CD14-positive monocyte (primary cell): ENCODE results near the gene OR5H14. TPM values are rescaled to one million over a fixed set of nuclear protein-coding genes. Genes with fewer than 3 reads are reported as not detected.
"Not testable (repeated sequence)": the region's sequence is repeated elsewhere in the genome, so short reads cannot be mapped to it uniquely, and the experiment has no call there.

ENCODE experiments used
- DNase-seq, 3 donors: peaks; one replicate each; pipeline ENCODE4 v3.0.0-alpha.2; 2011 to 2022
- H2AFZ ChIP-seq: 2 replicates; pipeline ENCODE4 v1.6.0; 2012; ENCODE audit warnings: mild to moderate bottlenecking, low read depth, low read length, inconsistent platforms; ENCODE audit not compliant: insufficient read depth, poor library complexity, severe bottlenecking
- H3K27ac ChIP-seq, 2 donors: 1 replicate in 1 of 2; 2 replicates in 1 of 2; pipeline ENCODE4 v1.5.1; 2012 to 2013; ENCODE audit warnings: low read length in 2 of 2, control low read depth in 1 of 2, inconsistent platforms in 1 of 2, low read depth in 1 of 2, mild to moderate bottlenecking in 1 of 2
- H3K27me3 ChIP-seq, 2 donors: one replicate each; pipeline versions ENCODE4 v1.6.0 to v1.6.1; 2011 to 2013; ENCODE audit warnings: low read length in 2 of 2; ENCODE audit not compliant: control insufficient read depth in 2 of 2, insufficient read depth in 2 of 2
- H3K36me3 ChIP-seq, 2 donors: replicated peaks in 1 of 2; 1 replicate in 1 of 2; 2 replicates in 1 of 2; pipeline versions ENCODE4 v1.5.1 to v1.6.1; 2012 to 2013; ENCODE audit warnings: low read length in 2 of 2, control low read depth in 1 of 2, inconsistent platforms in 1 of 2, mild to moderate bottlenecking in 1 of 2; ENCODE audit not compliant: insufficient read depth in 2 of 2, control insufficient read depth in 1 of 2
- H3K4me1 ChIP-seq, 2 donors: 1 replicate in 1 of 2; 2 replicates in 1 of 2; pipeline versions ENCODE4 v1.5.1 to v1.6.1; 2012 to 2013; ENCODE audit warnings: low read length in 2 of 2, control low read depth in 1 of 2, inconsistent platforms in 1 of 2, mild to moderate bottlenecking in 1 of 2, moderate library complexity in 1 of 2; ENCODE audit not compliant: insufficient read depth in 2 of 2, control insufficient read depth in 1 of 2
- H3K4me2 ChIP-seq: replicated peaks from 2 replicates; pipeline ENCODE3; 2012; ENCODE audit warnings: low read length, moderate library complexity, mild to moderate bottlenecking; ENCODE audit not compliant: poor library complexity, severe bottlenecking; ENCODE audit errors: extremely low read depth
- H3K4me3 ChIP-seq, 3 experiments: fragments of 200-600 bp in 1 of 3; sonication (generic) in 1 of 3; replicated peaks in 1 of 3; 1 replicate in 2 of 3; 2 replicates in 1 of 3; pipeline ENCODE4 v1.5.1; 2011 to 2013; ENCODE audit warnings: low read length in 3 of 3, mild to moderate bottlenecking in 3 of 3, control low read depth in 2 of 3, low read depth in 2 of 3, inconsistent platforms in 1 of 3, moderate library complexity in 1 of 3
- H3K79me2 ChIP-seq: 2 replicates; pipeline ENCODE4 v1.6.0; 2012; ENCODE audit warnings: mild to moderate bottlenecking, control low read depth, inconsistent platforms, low read length, moderate library complexity; ENCODE audit not compliant: insufficient read depth
- H3K9ac ChIP-seq: 2 replicates; pipeline ENCODE4 v1.6.0; 2017; ENCODE audit warnings: low read length, mild to moderate bottlenecking; ENCODE audit not compliant: insufficient read depth, poor library complexity, severe bottlenecking
- H3K9me3 ChIP-seq, 2 donors: replicated peaks in 1 of 2; 1 replicate in 1 of 2; 2 replicates in 1 of 2; pipeline versions ENCODE4 v1.5.1 to v1.6.1; 2012 to 2013; ENCODE audit warnings: low read length in 2 of 2, control low read depth in 1 of 2; ENCODE audit not compliant: control insufficient read depth in 1 of 2, insufficient read depth in 1 of 2
- H4K20me1 ChIP-seq: 2 replicates; pipeline ENCODE4 v1.6.0; 2012; ENCODE audit warnings: mild to moderate bottlenecking, low read length, control low read depth, moderate library complexity; ENCODE audit not compliant: insufficient read depth
- H3K27ac Mint-ChIP-seq, 7 donors: one replicate each; pipeline ENCODE4 v1.8.0; 2020; ENCODE audit warnings: mild to moderate bottlenecking in 7 of 7, mixed read lengths in 7 of 7, moderate library complexity in 6 of 7, inconsistent platforms in 2 of 7
- H3K27me3 Mint-ChIP-seq, 3 donors: one replicate each; pipeline ENCODE4 v1.8.0; 2021 to 2022; ENCODE audit warnings: low read depth in 3 of 3, mild to moderate bottlenecking in 3 of 3, mixed read lengths in 3 of 3, moderate library complexity in 3 of 3, inconsistent platforms in 1 of 3
- H3K36me3 Mint-ChIP-seq, 2 donors: one replicate each; pipeline ENCODE4 v1.8.0; 2020; ENCODE audit warnings: mixed read lengths in 2 of 2, inconsistent platforms in 1 of 2, mild to moderate bottlenecking in 1 of 2
- H3K4me1 Mint-ChIP-seq: one replicate; pipeline ENCODE4 v1.8.0; 2020; ENCODE audit warnings: mild to moderate bottlenecking, mixed read lengths
- H3K4me3 Mint-ChIP-seq, 2 donors: one replicate each; pipeline ENCODE4 v1.8.0; 2020; ENCODE audit warnings: mild to moderate bottlenecking in 2 of 2, mixed read lengths in 2 of 2, moderate library complexity in 1 of 2
- H3K9me3 Mint-ChIP-seq, 7 donors: one replicate each; pipeline ENCODE4 v1.8.0; 2020 to 2022; ENCODE audit warnings: mixed read lengths in 7 of 7, mild to moderate bottlenecking in 6 of 7, moderate library complexity in 6 of 7, inconsistent platforms in 2 of 7
- CTCF ChIP-seq: fragments of 200-600 bp; IDR thresholded peaks from one replicate; pipeline ENCODE4 v1.8.0; 2022; ENCODE audit warnings: antibody characterized with exemption, mild to moderate bottlenecking
- WGBS: methylation state at CpG from one replicate; pipeline ENCODE4 v1.1.5; 2013; ENCODE audit warnings: missing lambda C conversion rate; ENCODE audit not compliant: insufficient coverage; 5-methylcytosine and 5-hydroxymethylcytosine counted together
- intact Hi-C, 2 donors: fragments of 100-400 bp; cut with micrococcal nuclease; formaldehyde crosslinking; loops; one replicate each; pipeline versions ENCODE4 v1.15.0 to v1.15.1; 2023
- polyA plus RNA-seq, 3 donors: library from polyadenylated mRNA; depleted of rRNA in 1 of 3; unstranded in 2 of 3; stranded (reverse) in 1 of 3; fragments of 300-500 nt in 2 of 3; fragments of >200 nt in 1 of 3; fragmentation: Illumina TruSeq in 2 of 3; gene quantifications; 1 replicate in 2 of 3; 2 replicates in 1 of 3; pipeline ENCODE4 v1.2.3, GENCODE V29; 2012 to 2021

Gene OR5H14
- polyA plus RNA-seq, 3 donors, result not detected

DNA sequence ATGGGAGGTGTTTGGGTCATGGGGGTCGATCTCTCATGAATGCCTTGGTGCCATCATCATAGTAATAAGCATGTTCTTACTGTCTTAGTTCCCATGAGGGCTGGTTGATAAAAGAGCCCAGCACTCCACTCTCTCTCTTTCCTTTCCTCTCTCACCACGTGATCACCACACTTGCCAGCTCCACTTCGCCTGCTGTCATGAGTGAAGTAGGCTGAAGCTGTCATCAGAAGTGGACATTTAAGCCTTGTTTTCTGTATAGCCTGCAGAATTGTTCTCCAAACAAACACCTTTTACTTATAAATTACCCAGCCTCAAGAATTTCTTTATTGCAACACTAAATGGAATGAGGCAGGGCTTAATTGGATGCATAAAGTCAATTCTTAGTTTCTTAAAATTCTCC lies 10.6 kb upstream of the OR5H14 start:
- no peak for TF ChIP-seq CTCF
- no peaks in the 10 kb centered on the region for H3K4me1 ChIP-seq
- no peaks in the 10 kb centered on the region for H3K79me2 ChIP-seq
- WGBS, result no CpG with 5 or more reads among the region's 3 CpGs
- H3K27ac ChIP-seq, result no peak overlapping the region
- no peak overlapping the region for H3K4me3 Mint-ChIP-seq
- no peak overlapping the region for H3K27ac Mint-ChIP-seq
- H3K4me3 ChIP-seq, result no peak overlapping the region
- peaks cover 0 to 2% (median 0%) of the 10 kb centered on the region in 3 donors for H3K27me3 Mint-ChIP-seq
- no peaks in the 10 kb centered on the region for H3K36me3 Mint-ChIP-seq
- no peaks in the 10 kb centered on the region for H3K4me1 Mint-ChIP-seq
- H3K9me3 Mint-ChIP-seq, result peaks cover 0 to 4% (median 1%) of the 10 kb centered on the region in 7 donors
- H3K9me3 ChIP-seq, result no peaks in the 10 kb centered on the region
- DNase-seq, result no peak
- intact Hi-C loops, result no loop called here
- no peaks in the 10 kb centered on the region for H3K27me3 ChIP-seq
- no peaks in the 10 kb centered on the region for H4K20me1 ChIP-seq
- H3K36me3 ChIP-seq, result no peaks in the 10 kb centered on the region
- H3K9ac ChIP-seq, result no peak overlapping the region
- no peak overlapping the region for H2AFZ ChIP-seq
- H3K4me2 ChIP-seq, result no peak overlapping the region

GRCh38 chr3:98137826-98138557 lies 9.3 kb upstream of the OR5H14 start:
- H3K4me3 ChIP-seq, H3K79me2 ChIP-seq, H3K9me3 ChIP-seq, H3K4me3 Mint-ChIP-seq, H4K20me1 ChIP-seq, DNase-seq, H3K36me3 ChIP-seq, H3K27me3 ChIP-seq, H3K9ac ChIP-seq, H3K4me1 ChIP-seq, intact Hi-C loops, H3K4me2 ChIP-seq, H3K36me3 Mint-ChIP-seq, H2AFZ ChIP-seq, H3K27ac ChIP-seq, H3K4me1 Mint-ChIP-seq, H3K27me3 Mint-ChIP-seq, H3K9me3 Mint-ChIP-seq: not testable (repeated sequence)
- H3K27ac Mint-ChIP-seq, result peak overlapping the region in 1 of 7 donors; percentile 65
- WGBS, result 90% methylated on average over 12 of the region's 23 CpGs
